ENCODE measurements around the gene GGT6. TPM values are rescaled to one million over a fixed set of nuclear protein-coding genes. Genes with fewer than 3 reads are reported as not detected.

GGT6 gene
- polyA plus RNA-seq, 12 donors, result 0.11 to 6.4 (median 0.34) TPM; not detected in 5

DNA sequence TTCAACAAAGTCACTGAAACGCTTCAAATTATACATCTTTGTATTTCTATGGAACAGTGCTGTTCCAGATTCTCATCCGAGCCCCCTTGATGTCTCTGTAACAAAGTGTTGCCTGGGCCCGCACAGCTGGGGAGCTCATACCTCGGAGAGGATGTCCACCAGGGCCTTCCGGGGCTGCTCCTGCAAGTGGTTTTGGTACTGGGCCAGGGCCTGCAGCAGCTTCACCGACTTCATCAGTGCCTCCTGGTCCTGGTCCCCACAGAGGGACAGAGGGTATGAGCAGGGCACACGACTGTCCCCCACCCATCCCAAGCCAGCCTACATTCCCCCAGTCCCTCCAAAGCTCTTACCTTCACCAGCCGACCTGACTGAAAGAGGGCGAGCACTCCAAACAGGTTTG lies 6.7 kb downstream of the GGT6 start:
- no peak for DNase-seq

DNA sequence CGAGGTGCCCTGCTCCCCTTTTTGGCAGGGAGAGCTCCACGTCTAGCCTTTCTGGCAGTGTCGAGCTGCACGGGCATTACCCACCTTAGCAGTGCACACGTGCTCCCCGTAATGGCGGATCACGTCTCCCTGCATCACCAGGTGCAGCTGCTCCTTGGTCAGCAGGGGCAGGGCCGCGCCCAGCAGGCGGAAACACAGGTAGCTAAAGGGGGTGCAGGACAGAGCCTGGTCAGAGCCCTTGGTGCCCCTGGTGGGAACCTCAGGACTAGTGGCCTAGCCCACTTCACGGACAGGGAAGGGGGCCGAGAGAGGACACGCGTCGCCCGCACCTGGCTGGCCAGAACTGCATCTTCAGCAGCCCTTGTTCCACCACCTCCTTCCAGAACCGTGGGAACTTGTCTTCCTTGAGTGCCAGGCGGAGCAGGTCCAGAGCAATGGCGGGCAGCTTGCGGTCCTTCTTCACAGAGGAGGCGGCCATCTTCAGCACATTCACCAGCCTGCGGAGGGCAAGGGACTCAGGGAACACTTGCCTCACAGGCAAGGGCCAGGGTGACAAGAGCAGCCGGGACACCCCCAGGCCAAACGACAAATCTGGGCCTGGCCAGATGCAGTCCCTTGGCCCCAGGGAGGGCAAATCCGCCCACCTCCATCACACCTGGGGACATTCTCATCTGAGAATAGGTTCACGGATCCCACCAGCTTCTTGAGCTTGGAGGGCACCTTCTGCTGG lies 8.4 kb downstream of the GGT6 start:
- no peak for DNase-seq

DNA sequence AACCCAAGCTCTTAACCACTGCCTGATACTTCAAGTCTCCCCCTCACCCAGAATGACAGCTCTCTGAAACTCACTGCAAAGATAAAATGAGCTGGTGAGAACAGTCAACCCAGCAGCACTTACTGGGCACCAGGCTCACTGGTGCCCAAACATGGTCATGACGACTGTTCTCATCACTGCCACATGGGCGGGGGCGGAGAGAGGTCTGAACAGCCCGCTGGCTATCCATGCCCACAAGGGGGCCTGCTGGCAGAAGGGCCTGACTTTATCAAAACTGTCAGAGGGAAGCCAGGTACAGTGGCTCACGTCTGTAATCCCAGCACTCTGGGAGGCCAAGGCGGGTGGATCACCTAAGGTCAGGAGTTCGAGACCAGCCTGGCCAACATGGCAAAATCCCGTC lies 9.2 kb downstream of the GGT6 start:
- DNase-seq, result no peak

DNA sequence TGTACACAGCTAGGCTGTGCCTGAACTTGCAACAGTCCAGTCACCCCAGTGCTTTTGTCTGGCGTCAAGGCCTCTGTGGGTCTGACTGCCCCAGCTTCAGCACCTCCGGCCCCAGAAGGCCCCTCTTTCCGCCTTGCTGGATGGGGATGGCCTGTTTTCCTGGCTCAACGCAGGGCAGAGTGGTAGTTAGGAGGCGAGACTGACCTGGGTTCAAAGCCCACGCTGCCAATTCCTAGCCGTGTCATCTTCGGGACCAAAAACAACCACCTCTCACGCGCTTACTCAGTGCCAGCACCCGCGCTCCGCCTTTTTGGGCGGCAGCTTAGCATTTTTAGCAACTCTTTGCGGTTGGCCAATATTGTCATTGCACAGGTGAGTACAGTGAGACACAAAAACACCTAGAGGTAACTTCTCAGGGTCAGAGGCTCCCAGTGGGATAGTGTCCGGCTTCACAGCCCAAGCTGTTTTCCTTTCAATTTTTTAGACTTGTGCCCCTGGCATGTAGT lies 9.8 kb downstream of the GGT6 start:
- no peak for DNase-seq

DNA sequence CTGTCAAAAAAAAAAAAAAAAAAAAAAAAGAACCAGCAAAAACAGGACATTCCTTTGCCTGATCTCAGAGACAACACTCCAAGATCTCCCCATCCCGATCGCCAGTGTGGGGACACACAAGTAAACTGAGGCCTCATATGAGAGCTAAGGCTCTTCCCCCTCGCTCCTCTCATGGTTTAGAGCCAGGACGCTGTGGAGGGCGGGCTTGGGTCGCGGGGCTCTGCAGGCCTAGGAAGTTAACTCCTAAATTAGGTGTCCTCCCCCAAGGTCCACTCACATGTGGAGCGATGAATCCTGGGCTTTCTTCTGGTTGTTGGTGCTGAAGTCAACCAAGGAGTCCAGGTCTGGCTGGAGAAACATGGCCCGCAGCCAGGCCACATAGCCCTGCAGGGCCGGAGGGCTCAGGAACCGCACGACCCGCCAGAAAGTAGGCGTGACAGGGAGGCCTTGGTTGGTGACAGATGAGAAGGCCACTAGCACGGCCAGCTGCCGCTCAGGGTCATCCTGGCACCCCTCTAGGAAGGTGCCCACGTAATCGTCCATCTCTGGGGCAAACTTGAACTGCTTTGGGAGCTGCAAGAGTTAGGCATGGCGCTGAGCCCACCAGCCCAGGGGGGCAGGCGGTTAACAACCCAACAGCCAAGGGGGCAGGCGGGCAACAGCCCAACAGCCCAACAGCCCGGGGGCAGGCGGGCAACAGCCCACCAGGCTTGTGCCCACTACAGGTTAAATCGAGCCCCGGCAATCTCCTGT lies 10.4 kb downstream of the GGT6 start:
- DNase-seq, result no peak

DNA sequence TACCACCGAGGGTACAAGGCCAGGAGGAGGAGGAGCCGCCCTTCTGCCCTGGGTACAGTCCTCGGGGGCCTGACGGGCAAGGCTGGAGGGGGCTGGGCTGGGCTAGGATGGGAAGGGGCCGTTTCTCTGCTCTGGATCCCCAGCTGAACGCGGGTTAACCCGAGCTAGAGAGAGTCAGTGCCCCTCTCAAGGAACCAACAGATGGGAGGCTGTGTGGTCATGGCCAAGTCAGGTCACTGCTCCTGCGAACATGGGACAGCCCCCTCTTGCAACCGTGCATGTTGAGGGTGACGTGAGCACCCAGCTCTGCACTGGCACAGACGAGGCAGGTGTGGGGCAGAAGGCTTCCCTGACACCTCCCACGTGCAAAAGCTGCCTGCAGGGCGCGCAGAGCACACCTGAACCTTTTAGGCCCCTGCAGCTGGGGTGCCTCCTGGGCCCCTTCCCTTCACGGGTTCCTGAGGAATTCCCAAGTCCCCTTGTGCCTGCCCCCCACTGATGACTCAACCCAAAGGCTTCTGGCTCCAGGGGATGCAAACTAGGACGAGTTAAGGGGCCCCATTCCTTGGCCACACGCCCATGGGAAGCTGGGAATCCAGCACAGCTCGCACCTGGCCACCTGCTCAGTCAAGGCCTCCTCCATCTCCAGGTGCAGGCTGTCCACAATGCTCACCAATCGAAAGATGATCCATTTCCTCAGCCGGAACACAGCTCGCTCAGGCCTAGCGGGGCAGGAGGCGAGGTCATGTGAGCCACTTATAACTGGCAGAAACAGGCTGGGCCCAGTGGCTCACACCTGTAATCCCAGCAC lies 11.5 kb downstream of the GGT6 start:
- DNase-seq, result no peak

DNA sequence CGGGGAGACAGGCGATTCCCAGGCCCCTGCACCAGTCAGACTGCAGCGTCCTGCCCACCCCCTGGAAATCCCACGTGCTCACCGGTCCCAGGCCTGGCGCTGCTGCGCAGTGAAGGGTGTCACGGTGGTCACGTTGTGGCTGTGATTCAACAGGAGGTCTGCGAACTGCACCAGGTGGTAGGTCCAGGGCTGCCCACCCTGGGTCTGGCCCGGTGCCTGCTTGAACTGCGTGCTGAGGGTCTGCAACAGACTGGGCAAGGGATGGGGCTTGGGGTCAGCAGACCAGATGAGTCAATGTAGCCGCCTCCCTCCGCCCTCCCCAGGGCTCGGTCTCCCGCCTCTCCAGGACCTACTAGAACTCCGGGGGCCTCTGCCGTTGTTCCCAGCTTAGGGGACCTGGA lies 12.3 kb downstream of the GGT6 start:
- DNase-seq, result no peak

DNA sequence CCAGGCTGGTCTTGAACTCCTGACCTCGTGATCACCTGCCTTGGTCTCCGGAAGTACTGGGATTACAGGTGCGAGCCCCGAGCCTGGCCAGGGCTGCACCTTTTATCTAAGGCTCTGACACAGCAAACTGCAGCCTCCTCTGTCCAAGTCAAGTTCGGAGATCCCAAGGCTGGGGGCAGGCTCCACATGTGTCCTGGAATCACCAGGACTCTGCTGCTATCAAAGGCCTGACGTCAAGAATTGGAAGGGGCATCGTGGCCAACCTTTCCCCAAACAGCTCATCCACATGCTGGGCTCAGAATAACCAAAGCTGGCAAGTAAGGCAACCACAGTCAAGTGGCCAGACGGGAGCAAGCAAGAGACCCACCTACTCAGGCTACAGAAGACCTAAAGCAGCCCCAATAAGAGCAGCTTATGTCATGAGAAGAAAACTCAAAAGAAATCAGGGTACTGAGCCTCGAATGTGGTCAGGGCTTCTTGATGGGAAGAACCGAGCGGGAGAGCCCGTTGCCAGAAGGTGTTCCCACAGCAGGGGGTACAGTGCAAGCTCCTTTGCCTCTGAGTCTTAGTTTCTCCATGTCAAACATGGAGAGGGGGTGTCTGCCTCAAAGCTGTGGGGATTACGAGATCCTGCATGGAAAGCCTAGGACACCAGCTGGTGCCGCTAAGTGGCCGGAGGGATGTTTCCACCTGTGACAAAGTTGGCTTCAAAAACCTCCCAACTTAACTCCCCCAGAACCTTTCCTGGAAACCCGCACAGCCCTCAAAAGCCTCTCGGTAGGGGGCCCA lies 13.1 kb downstream of the GGT6 start:
- DNase-seq, result no peak

DNA sequence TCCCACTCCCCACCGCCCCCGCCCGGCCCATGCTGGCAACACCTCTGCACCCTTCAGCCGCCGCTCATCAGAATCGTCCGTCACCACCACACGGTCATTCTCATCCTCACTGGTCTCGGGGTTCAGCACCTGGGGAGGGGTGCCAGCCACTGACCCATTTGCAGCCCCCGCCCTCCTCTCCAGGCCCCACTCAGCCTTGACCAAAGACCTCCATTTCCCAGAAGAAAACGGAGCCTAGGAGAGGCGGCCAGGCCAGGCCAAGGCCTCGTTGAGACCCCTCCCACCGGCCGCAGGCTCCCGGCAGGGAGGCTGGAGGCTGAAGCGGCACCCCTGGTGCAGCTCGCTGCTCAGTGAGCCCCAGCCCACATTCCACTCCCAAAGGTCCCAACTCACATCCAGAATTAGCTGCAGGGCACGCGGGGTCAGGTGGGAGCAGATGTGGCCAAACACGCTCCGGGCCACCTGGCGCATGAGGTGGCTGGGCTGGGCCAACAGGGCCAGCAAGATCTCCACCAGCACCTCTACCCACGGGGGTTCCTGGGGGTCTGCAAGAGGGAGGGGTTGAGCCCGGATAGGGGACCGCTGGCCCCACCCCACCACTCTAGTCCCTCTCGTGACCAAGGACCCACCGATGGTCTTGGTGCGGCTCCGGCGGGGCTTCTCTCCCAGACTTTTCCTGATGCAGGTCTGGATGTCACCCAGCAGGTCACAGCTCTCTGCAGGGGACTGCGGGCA lies 15.0 kb downstream of the GGT6 start:
- no peak for DNase-seq

DNA sequence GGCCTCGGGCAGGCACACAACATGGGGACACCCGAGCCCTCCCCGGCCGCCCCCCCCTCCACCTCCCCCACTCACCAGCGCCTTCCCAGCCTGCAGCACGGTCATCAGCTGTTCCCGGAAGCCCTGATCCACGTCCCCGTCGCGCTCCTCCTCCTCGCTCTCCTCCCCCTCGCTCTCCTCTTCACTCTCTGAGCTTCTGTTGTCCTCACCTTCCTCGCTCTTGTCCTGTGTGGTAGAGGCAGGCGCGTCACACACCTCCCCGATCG lies 15.5 kb downstream of the GGT6 start:
- DNase-seq, result no peak

DNA sequence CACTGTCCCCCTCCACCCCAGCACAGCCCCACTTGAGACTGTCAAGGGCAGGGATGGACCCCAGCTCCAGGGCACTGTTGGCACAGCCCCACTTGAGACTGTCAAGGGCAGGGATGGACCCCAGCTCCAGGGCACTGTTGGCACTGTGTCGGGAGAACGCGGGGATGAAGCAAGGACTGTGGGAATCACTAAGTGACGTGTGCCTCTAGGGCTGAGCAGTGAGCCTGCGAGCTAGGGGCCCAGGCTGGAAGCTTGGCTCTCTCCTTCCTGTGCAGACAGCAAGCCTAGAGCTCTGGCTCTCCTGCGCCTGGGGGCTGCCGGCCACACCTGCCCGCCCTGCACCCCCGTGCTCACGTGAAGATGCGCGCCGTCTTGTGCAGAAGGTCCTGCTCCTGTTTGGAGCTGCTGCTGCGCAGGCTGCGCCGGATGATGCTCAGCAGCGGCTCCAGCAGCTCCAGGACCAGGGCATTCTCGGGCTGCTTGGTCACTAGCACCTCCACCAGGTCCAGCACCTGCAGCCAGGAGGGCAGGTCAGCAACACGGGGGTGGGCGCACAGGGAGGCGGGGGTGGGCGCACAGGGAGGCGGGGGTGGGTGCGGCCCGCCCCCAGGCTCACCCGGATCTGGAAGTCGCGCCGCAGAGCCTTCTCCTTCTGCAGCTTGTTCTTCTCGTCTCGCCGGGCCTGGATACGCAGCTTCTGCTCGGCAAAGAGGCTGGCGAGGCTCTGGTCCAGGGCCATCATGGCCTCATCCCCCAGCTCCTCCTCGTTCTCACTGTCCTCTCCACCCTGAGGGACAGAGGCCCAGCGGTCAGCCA lies 16.0 kb downstream of the GGT6 start:
- no peak for DNase-seq

DNA sequence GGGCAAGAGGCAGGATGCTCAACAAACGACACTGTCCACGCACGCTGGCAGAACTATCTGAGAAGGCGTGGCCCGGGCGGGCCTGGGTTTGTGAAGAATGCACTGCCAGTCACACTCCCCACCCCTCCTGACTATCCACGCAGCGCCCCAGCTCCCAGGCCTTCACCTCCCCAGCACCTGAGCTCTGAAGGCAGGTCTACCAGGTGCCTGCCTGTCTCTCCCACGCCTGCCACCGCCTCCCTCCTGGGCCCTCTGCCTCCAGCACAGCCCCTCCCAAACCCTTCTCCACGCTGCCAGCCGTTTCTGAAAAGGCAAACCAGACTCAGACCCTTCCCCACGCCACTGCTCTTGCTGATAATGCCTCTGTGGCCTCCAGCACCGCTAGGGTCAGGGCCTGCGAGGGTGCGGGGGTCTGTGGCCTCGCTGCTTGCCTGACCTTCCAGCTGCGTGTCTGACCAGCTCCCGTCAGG lies 16.8 kb downstream of the GGT6 start:
- DNase-seq, result no peak

DNA sequence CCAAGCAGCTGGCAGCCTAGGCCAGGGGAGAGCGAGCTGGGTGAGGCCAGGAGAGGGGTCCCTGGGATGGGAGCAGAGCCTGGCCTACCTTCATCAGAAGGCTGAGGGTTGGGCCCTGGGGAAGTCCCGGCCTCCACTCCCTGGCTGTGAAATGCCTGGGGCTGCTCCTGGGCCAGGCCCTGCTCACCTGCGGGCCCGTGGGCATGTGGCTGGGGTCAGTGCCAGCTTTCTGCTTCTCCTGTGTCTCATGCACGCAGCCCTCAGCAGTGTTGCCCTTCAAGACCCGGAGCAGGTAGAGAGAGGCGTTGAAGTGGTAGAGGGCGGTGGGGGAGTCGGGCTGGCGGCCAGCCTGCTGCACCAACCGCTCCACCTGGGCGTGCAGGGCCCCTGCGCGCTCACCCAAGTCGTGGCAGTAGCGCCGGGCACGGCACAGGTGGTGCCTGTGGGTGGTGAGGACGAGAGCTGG lies 17.6 kb downstream of the GGT6 start:
- DNase-seq, result no peak

DNA sequence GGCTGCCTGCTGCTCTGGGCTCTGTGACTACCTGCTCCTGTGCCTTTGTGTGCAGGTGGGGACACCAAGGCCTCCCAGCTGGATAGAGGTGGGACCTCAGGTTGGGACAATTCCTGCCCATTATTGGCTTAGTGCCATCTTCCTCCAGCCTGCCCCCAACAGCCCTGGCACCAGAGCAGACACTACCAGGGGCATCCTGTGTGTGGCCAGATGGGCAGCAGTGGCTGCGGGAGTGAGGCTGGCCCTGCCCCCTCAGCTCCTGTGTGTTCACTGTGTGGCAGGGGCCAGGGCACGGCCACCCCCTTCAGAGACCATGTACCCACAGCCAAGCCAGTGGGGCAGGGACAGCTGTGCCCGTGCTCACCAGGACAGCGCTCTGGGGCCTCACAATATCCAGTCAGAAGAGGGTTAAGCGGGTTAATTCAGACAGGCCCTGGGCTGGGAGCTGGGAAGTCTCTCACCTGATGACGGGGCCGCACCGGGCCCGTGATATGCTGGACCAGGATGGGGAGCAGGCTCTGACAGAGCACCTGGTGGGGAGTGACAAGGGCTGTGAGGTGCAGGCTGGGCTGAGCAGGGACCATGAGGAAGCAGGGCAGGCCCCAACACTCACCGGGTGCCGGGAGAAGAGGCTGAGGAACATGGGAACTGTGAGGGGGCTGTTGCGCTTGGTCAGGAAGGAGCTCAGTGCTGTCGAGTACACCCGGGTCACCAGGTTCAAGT lies 18.2 kb downstream of the GGT6 start:
- no peak for DNase-seq

DNA sequence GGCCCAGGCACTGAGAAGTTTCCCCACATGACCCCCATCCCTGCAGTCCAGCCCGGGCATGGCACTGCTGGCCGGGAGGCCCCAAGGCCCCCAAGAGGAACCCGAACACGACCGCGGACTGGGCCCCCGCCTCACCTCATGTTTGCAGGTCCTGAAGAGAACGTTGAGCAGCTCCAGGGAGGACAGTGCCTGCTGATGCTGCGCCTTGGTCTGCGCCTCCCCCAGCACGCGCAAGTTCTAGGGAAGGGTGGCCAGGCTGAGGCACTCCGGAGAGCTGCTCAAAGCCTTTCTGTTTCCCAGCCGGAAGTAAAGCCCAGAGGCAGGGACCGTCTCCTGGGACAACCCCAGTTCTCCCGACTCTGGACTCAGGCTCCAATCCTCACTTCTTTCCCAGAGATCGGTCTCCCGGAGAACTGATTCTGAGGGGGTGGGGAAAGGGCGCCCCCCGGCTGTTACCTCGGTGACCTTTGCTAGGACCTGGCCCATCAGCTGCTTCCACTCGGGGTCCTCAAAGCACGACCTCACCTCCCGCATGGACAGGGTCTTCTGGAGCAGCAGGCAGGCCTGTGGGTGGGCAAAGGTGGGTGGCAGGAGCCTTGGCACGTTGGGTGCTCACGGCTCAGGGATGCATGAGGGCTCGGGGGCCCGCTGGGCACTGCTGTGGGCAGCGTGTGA lies 18.9 kb downstream of the GGT6 start:
- no peak for DNase-seq

DNA sequence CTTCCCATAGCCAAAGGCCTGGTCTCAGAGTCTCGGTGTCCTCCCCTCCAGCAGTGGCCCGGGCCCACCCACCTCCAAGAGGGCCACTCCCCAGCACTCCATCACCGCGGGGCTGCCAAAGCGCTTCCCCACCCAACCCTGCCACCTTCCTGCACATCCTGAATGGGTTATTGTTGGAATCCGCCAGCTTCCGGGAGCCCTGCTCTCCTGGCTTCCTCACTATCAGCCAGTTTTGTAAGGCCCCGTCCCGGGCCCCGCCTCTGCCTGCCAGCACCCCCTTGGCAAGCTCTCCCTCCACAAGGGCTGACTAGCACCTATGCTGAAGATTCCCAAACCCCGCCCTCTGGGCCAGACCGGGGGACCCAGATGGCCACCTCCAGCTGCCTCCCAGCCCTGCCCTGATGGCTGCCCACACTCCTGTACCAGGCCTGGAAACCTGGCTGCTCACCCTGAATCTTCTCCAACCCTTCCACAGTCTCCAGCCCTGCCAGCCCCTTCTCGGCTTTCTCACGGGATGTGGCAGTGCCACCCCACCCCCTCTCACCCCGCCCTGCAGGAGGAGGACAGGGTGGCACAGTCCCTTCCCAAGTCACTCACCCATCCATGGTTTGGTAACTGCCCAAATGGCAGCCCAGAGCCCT lies 19.6 kb downstream of the GGT6 start:
- no peak for DNase-seq

DNA sequence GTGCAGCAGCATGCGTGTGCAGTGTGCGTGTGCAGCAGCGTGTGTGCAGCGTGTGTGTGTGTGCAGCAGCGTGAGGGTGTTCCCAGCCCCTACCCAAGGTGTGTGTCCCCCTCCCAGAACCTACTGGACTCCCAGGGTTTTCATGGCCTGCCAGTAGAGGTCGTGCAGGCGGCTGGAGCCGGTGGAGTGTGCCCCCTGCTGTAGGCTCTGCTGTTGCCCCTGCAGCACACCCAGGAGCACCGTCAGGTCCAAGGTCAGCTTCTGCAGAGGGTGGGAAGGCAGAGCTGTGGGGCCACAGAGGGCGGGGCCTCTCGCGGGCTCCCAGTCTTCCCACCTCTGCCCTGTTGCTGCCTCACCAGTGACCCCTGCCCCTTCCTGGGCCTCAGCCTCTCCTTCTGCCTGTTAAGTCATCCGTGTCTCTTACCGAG lies 20.1 kb downstream of the GGT6 start:
- DNase-seq, result no peak

DNA sequence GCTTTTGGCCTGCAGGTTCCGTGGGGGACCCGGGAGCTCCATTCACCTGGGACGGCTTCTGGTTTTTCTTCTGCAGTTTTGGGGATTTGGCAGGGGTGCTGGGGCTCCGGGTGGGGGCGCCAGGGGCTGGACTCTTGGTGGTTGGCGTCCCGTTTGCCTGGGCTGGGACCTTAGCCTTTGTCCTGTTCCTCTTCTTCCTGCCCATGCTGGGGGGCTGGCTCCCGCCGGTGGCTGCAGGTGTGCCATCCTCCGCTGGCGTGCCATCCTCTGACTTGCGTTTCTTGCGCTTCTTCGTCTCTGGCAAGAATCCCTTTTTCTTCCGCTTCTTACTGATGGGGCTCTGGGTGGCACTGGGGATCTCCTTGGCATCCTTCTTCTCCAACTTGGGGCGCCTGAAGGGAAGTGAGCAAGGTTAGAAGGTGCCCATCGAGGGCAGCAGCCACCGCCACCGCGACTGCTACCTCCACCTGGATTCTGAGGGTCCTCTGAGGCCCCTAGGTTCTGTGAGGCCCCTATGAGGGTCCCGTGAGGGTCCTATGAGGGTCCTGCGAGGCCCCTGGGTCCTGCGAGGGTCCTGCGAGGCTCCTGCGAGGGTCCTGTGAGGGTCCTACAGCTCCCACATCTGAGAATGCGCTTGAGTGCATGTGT lies 20.7 kb downstream of the GGT6 start:
- DNase-seq, result no peak

Measured in muscle of arm (tissue), 12 donors.